SK-N-MC (cell line): ENCODE measurements around the gene SLC4A4.
"Not testable (repeated sequence)": the region's sequence is repeated elsewhere in the genome, so short reads cannot be mapped to it uniquely, and the experiment has no call there.

Experiments
- DNase-seq: peaks from one replicate; pipeline ENCODE4 v3.0.0-alpha.2; 2011; ENCODE audit warnings: low read depth, low spot score
- H3K27ac ChIP-seq: fragments of 200-600 bp; sonication (generic); 2 replicates; pipeline ENCODE4 v1.5.1; 2016; ENCODE audit warnings: mixed run types
- H3K36me3 ChIP-seq: fragments of 200-600 bp; sonication (generic); 2 replicates; pipeline ENCODE4 v1.6.1; 2017; ENCODE audit warnings: antibody characterized with exemption, low read length, mixed read lengths; ENCODE audit not compliant: insufficient read depth
- H3K4me3 ChIP-seq: fragments of 200-600 bp; sonication (generic); 2 replicates; pipeline ENCODE4 v1.5.1; 2016
- H3K9ac ChIP-seq: fragments of 200-600 bp; sonication (generic); 2 replicates; pipeline ENCODE4 v1.8.0; 2017; ENCODE audit warnings: mixed run types, mixed read lengths; ENCODE audit not compliant: insufficient read length
- H3K9me3 ChIP-seq: fragments of 200-600 bp; sonication (generic); 2 replicates; pipeline ENCODE4 v1.6.1; 2017; ENCODE audit warnings: low read depth, mild to moderate bottlenecking, antibody characterized with exemption, low read length, moderate library complexity, mixed read lengths
- EZH2 ChIP-seq: fragments of 200-600 bp; sonication (generic); IDR thresholded peaks from one replicate; pipeline ENCODE4 v1.6.1; 2017; ENCODE audit warnings: antibody characterized with exemption
- FOXP2 ChIP-seq: optimal IDR thresholded peaks from 2 replicates; pipeline ENCODE3; 2011; ENCODE audit warnings: mild to moderate bottlenecking, moderate library complexity; ENCODE audit not compliant: insufficient read depth; ENCODE audit errors: extremely low read length, control extremely low read depth
- POLR2AphosphoS5 ChIP-seq: IDR thresholded peaks from 2 replicates; pipeline ENCODE4 v1.6.1; 2012; ENCODE audit warnings: mild to moderate bottlenecking, low read depth, low read length, borderline replicate concordance

The SLC4A4 gene

DNA sequence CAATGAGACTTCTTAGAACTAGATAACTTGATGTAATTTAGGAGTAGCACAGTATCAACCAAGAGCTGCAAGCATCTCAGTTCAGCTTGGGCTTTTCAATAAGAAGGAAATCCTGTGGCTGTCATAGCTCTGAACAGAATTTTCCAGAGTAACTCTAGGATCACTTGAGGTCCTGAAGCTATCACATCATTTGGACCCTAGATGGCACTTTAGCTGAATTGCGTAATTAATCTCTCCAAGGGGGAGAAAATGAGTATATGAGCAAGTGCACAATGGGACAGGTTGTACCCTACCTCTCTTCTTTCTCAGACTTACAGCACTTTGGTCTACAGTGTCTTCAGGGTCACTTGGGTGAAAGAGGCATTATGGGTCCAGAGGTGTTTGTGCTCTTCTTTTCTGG is 45.2 kb downstream of the SLC4A4 start:
- Histone ChIP-seq H3K9ac (no peak overlapping the region), H3K4me3 (no peak overlapping the region), H3K36me3 (no peaks in the 10 kb centered on the region), H3K27ac (no peak overlapping the region), H3K9me3 (no peaks in the 10 kb centered on the region)
- no peak for TF ChIP-seq EZH2
- DNase-seq: no peak

GRCh38 chr4:71389149-71389827 is 50.5 kb downstream of the SLC4A4 start:
- H3K9me3 ChIP-seq: no peaks in the 10 kb centered on the region
- no peak overlapping the region for H3K9ac ChIP-seq
- H3K27ac ChIP-seq: no peak overlapping the region
- TF ChIP-seq POLR2AphosphoS5 (no peak), EZH2 (no peak), FOXP2 (no peak)
- H3K36me3 ChIP-seq: no peaks in the 10 kb centered on the region
- no peak for DNase-seq
- no peak overlapping the region for H3K4me3 ChIP-seq

DNA sequence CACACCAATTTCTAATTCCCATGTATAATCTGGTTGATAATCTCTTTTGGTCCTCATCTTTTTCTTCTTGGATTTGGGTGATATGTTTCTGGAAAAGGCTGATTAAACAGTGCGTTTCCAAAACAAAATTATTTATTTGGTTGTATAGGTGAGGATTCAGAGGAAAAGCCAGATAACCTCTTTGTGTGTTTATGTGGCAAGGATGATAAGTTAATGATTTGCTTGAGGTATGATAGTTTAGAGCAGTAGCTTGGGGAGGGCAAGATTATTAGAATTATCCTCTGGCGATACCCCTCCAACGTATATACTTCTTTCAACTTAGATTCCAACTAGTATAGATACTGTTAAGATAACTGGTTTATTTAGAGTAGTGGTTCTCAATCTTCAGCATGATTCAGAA is 53.3 kb downstream of the SLC4A4 start:
- DNase-seq: no peak
- no peak for TF ChIP-seq EZH2
- TF ChIP-seq FOXP2: no peak
- no peak for TF ChIP-seq POLR2AphosphoS5
- Histone ChIP-seq H3K36me3 (no peaks in the 10 kb centered on the region), H3K9me3 (no peaks in the 10 kb centered on the region), H3K4me3 (no peak overlapping the region), H3K9ac (no peak overlapping the region), H3K27ac (no peak overlapping the region)

DNA sequence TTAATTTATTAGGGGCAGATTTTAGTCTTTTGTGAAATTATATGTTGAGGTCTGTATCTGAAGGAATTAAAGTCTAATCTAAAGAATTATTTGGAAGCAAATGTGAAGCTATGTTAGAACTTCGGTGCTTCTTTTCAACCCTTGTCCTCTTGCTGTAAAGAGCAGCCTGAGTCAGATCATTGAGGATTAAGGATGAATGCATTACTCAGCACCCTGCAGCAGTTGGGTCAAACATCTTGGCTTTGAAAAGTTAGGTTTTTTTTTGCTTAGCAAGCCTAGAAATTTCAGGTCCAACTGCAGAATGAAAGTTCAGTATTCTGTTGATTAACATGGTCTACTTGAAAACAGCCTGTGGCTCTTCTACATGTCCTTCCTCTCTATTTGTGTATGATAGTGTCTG is 57.6 kb downstream of the SLC4A4 start:
- no peak overlapping the region for H3K27ac ChIP-seq
- DNase-seq: no peak
- no peak overlapping the region for H3K9ac ChIP-seq
- no peaks in the 10 kb centered on the region for H3K36me3 ChIP-seq
- H3K4me3 ChIP-seq: no peak overlapping the region
- TF ChIP-seq POLR2AphosphoS5: no peak
- TF ChIP-seq EZH2: no peak
- TF ChIP-seq FOXP2: no peak
- no peaks in the 10 kb centered on the region for H3K9me3 ChIP-seq

GRCh38 chr4:71400810-71401209 is 62.0 kb downstream of the SLC4A4 start:
- DNase-seq: no peak
- TF ChIP-seq EZH2: no peak
- no peak for TF ChIP-seq FOXP2
- TF ChIP-seq POLR2AphosphoS5: no peak
- no peaks in the 10 kb centered on the region for H3K36me3 ChIP-seq
- H3K27ac ChIP-seq: no peak overlapping the region
- no peak overlapping the region for H3K9ac ChIP-seq
- H3K4me3 ChIP-seq: no peak overlapping the region
- no peaks in the 10 kb centered on the region for H3K9me3 ChIP-seq

DNA sequence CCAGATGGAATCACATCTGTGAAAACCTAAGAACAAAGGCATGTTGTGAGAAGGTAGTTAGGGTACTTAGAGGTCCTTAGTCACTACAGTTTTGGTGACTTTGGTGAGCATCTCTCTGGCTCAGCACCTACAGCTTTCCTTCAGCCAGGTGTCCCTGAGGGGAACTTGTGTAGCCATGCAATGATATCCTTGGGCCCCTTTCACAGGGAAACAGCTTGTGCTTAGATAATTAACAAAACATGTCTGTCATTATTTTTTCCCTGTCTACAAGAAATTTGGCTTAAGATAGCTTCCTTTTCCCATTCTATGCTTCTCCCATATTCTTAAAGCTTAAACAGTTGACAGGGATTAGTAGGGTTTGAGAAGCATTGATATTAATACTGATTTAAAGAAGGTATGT is 63.8 kb downstream of the SLC4A4 start:
- Histone ChIP-seq H3K9ac (no peak overlapping the region), H3K36me3 (no peaks in the 10 kb centered on the region), H3K9me3 (no peaks in the 10 kb centered on the region), H3K27ac (no peak overlapping the region), H3K4me3 (no peak overlapping the region)
- DNase-seq: no peak
- TF ChIP-seq POLR2AphosphoS5 (no peak), EZH2 (no peak), FOXP2 (no peak)

GRCh38 chr4:71404049-71404448 is 65.2 kb downstream of the SLC4A4 start:
- no peak overlapping the region for H3K27ac ChIP-seq
- TF ChIP-seq EZH2: no peak
- TF ChIP-seq POLR2AphosphoS5: no peak
- TF ChIP-seq FOXP2: no peak
- no peak overlapping the region for H3K9ac ChIP-seq
- no peak for DNase-seq
- H3K4me3 ChIP-seq: no peak overlapping the region
- peaks cover 5% of the 10 kb centered on the region; the same call in 1 of the 2 replicates for H3K9me3 ChIP-seq
- 0 out of 2 replicates have a peak, but pooled peaks cover 8% of the 10 kb centered on the region for H3K36me3 ChIP-seq

GRCh38 chr4:71405791-71406190 is 67.0 kb downstream of the SLC4A4 start:
- Histone ChIP-seq H3K4me3 (no peak overlapping the region), H3K27ac (no peak overlapping the region), H3K9me3 (peaks cover 5% of the 10 kb centered on the region; the same call in 1 of the 2 replicates), H3K36me3 (0 out of 2 replicates have a peak, but pooled peaks cover 8% of the 10 kb centered on the region), H3K9ac (no peak overlapping the region)
- no peak for TF ChIP-seq EZH2
- TF ChIP-seq FOXP2: no peak
- no peak for TF ChIP-seq POLR2AphosphoS5
- DNase-seq: no peak

DNA sequence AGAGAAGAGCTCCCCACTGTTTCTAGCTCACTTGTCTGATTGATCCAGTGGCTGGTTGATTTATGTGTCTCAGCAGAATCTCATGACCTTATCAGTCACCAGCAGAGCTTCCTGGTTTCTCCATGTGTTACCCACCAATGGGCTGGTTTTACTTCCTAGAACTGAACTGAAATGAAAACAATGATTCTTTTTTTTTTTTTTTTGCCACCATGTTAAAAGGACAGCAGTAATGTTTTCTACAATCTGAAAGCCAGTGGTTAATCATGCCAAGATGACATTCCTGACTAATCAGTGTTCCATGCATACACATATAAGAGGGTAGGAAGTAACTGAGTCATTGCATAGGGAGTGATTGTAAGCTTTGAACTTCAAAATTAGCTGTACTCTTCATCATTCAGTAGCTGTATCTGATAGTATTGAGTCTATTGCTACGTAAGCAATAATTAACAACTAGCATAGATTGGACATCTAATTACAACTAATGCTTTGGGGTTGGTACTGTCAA is 67.7 kb downstream of the SLC4A4 start:
- no peak overlapping the region for H3K9ac ChIP-seq
- DNase-seq: no peak
- H3K4me3 ChIP-seq: no peak overlapping the region
- H3K27ac ChIP-seq: no peak overlapping the region
- peaks cover 5% of the 10 kb centered on the region; the same call in 1 of the 2 replicates for H3K9me3 ChIP-seq
- TF ChIP-seq FOXP2: no peak
- TF ChIP-seq POLR2AphosphoS5: no peak
- TF ChIP-seq EZH2: no peak
- 0 out of 2 replicates have a peak, but pooled peaks cover 8% of the 10 kb centered on the region for H3K36me3 ChIP-seq

GRCh38 chr4:71408961-71409360 is 70.1 kb downstream of the SLC4A4 start:
- DNase-seq, H3K4me3 ChIP-seq, H3K9me3 ChIP-seq, H3K27ac ChIP-seq, H3K9ac ChIP-seq, H3K36me3 ChIP-seq: not testable (repeated sequence)
